ENCODE measurements around the gene ERP27. TPM values are rescaled to one million over a fixed set of nuclear protein-coding genes. Genes with fewer than 3 reads are reported as not detected.

ERP27 gene
- total and polyA plus RNA-seq, 2 donors from 2014 or later, result 11.0 to 35.3 TPM

- Histone ChIP-seq H3K9me3 (ENCODE audit: control insufficient read depth in 2 of 3, insufficient read depth in 1 of 3, low read length in 3 of 3) (no peaks in the 10 kb centered on the region), H3K4me3 (ENCODE audit: low read length in 3 of 3) (no peak overlapping the region), H3K27ac (ENCODE audit: low read depth in 2 of 2, low read length in 2 of 2) (no peak overlapping the region), H3K36me3 (ENCODE audit: control insufficient read depth in 2 of 3, insufficient read depth in 3 of 3, low read length in 3 of 3) (no peaks in the 10 kb centered on the region), H3K4me1 (ENCODE audit: control insufficient read depth in 2 of 3, insufficient read depth in 2 of 3, low read depth in 1 of 3, low read length in 3 of 3) (no peaks in the 10 kb centered on the region), H3K9ac (ENCODE audit: low read length in 3 of 3) (no peak overlapping the region), H3K27me3 (ENCODE audit: control insufficient read depth, insufficient read depth, low read length) (no peaks in the 10 kb centered on the region)
- intact Hi-C loops (cut with DNase I), result no loop called here
- DNase-seq (no peak), FAIRE-seq (no peak)
- TF ChIP-seq, protein P1, sequence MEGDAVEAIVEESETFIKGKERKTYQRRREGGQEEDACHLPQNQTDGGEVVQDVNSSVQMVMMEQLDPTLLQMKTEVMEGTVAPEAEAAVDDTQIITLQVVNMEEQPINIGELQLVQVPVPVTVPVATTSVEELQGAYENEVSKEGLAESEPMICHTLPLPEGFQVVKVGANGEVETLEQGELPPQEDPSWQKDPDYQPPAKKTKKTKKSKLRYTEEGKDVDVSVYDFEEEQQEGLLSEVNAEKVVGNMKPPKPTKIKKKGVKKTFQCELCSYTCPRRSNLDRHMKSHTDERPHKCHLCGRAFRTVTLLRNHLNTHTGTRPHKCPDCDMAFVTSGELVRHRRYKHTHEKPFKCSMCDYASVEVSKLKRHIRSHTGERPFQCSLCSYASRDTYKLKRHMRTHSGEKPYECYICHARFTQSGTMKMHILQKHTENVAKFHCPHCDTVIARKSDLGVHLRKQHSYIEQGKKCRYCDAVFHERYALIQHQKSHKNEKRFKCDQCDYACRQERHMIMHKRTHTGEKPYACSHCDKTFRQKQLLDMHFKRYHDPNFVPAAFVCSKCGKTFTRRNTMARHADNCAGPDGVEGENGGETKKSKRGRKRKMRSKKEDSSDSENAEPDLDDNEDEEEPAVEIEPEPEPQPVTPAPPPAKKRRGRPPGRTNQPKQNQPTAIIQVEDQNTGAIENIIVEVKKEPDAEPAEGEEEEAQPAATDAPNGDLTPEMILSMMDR (IDR thresholded peaks at IDR 0.05; ENCODE audit: borderline replicate concordance, extremely low read depth, insufficient read depth), result no peak
Observed at GRCh38 chr12:14879222-14879933, 59.0 kb downstream of the ERP27 start.

DNA sequence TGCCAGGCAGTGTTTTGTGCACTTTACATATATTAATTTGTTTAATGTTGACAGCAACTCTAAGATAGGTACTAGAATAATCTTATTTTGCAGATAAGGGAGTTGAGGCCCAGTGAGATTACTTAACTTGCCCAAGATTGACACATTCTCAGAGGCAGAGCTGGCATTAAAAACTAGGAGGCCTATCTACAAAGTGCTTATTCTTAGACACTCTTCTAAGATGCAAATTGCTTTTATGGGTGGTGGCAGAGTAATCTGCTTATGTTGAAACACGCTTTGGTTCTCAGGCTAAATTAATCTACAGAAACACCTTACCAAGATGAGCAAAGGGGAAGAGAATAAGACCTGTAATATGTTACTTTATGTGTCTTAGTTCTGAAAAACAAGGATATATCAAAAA, 59.8 kb downstream of the ERP27 start:
- H3K4me3 ChIP-seq (ENCODE audit: low read length in 3 of 3), result no peak overlapping the region
- TF ChIP-seq, protein P1 (IDR thresholded peaks at IDR 0.05; ENCODE audit: borderline replicate concordance, extremely low read depth, insufficient read depth), result no peak
- FAIRE-seq (no peak), DNase-seq (no peak)
- H3K36me3 ChIP-seq (ENCODE audit: control insufficient read depth in 2 of 3, insufficient read depth in 3 of 3, low read length in 3 of 3), result no peaks in the 10 kb centered on the region
- H3K9me3 ChIP-seq (ENCODE audit: control insufficient read depth in 2 of 3, insufficient read depth in 1 of 3, low read length in 3 of 3), result no peaks in the 10 kb centered on the region
- no peaks in the 10 kb centered on the region for H3K27me3 ChIP-seq (ENCODE audit: control insufficient read depth, insufficient read depth, low read length)
- no peak overlapping the region for H3K27ac ChIP-seq (ENCODE audit: low read depth in 2 of 2, low read length in 2 of 2)
- H3K9ac ChIP-seq (ENCODE audit: low read length in 3 of 3), result no peak overlapping the region
- H3K4me1 ChIP-seq (ENCODE audit: control insufficient read depth in 2 of 3, insufficient read depth in 2 of 3, low read depth in 1 of 3, low read length in 3 of 3), result no peaks in the 10 kb centered on the region
- intact Hi-C loops (cut with DNase I), result no loop called here

DNA sequence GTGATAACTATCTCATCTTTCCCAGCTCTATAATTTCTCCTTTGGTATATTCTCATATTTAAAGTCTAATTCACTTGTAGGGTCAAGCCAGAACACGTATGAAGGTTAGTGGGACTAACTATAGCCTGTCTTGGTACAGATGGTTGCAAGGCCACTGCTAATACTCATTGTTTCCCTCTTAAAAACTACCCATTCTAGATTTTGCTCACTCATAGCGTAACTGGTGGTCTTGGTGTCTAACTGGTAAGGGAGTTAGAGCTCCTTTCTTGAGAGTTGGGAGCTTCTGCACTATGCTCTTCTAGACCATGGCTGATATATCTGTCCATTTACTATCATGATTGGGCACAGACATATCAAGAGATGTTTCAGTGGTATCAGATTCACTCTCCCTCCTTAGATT, 61.5 kb downstream of the ERP27 start:
- H3K27me3 ChIP-seq (ENCODE audit: control insufficient read depth, insufficient read depth, low read length), result no peaks in the 10 kb centered on the region
- TF ChIP-seq, protein P1 (IDR thresholded peaks at IDR 0.05; ENCODE audit: borderline replicate concordance, extremely low read depth, insufficient read depth), result no peak
- FAIRE-seq (no peak), DNase-seq (no peak)
- H3K9me3 ChIP-seq (ENCODE audit: control insufficient read depth in 2 of 3, insufficient read depth in 1 of 3, low read length in 3 of 3), result no peaks in the 10 kb centered on the region
- H3K4me1 ChIP-seq (ENCODE audit: control insufficient read depth in 2 of 3, insufficient read depth in 2 of 3, low read depth in 1 of 3, low read length in 3 of 3), result no peaks in the 10 kb centered on the region
- H3K9ac ChIP-seq (ENCODE audit: low read length in 3 of 3), result no peak overlapping the region
- no peaks in the 10 kb centered on the region for H3K36me3 ChIP-seq (ENCODE audit: control insufficient read depth in 2 of 3, insufficient read depth in 3 of 3, low read length in 3 of 3)
- H3K4me3 ChIP-seq (ENCODE audit: low read length in 3 of 3), result no peak overlapping the region
- intact Hi-C loops (cut with DNase I), result no loop called here
- no peak overlapping the region for H3K27ac ChIP-seq (ENCODE audit: low read depth in 2 of 2, low read length in 2 of 2)

DNA sequence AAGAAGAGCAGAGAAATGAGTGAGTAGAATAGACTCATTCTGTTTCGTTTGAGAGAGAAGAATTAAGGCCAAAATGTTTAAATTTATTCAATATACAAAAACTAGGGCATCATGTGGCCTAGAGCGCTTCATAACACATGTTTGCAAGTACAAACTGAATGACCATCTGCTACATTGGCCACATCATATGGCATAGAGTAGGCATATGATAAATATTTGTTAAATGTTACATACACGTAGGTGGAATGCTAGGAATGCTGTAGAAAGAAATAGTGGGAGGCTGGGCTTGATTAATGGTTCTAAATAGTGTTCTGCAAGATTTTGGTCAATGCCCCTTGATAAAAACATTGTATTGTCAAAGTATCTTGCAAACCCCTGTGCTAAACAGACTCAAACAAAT, 63.5 kb downstream of the ERP27 start:
- Histone ChIP-seq H3K4me1 (ENCODE audit: control insufficient read depth in 2 of 3, insufficient read depth in 2 of 3, low read depth in 1 of 3, low read length in 3 of 3) (no peaks in the 10 kb centered on the region), H3K4me3 (ENCODE audit: low read length in 3 of 3) (no peak overlapping the region), H3K36me3 (ENCODE audit: control insufficient read depth in 2 of 3, insufficient read depth in 3 of 3, low read length in 3 of 3) (no peaks in the 10 kb centered on the region), H3K9ac (ENCODE audit: low read length in 3 of 3) (no peak overlapping the region), H3K9me3 (ENCODE audit: control insufficient read depth in 2 of 3, insufficient read depth in 1 of 3, low read length in 3 of 3) (no peaks in the 10 kb centered on the region), H3K27ac (ENCODE audit: low read depth in 2 of 2, low read length in 2 of 2) (no peak overlapping the region), H3K27me3 (ENCODE audit: control insufficient read depth, insufficient read depth, low read length) (no peaks in the 10 kb centered on the region)
- intact Hi-C loops (cut with DNase I), result no loop called here
- TF ChIP-seq, protein P1 (IDR thresholded peaks at IDR 0.05; ENCODE audit: borderline replicate concordance, extremely low read depth, insufficient read depth), result no peak
- DNase-seq (no peak), FAIRE-seq (no peak)
